HG03159 (cell line): ENCODE results near the gene FUT7.

Experiments
- ATAC-seq: cut with Tn5 transposase; IDR thresholded peaks from one replicate; pipeline ENCODE4 v1.9.1; 2021; ENCODE audit warnings: mild to moderate bottlenecking, moderate library complexity; ENCODE audit not compliant: unreplicated experiment

FUT7 gene

DNA sequence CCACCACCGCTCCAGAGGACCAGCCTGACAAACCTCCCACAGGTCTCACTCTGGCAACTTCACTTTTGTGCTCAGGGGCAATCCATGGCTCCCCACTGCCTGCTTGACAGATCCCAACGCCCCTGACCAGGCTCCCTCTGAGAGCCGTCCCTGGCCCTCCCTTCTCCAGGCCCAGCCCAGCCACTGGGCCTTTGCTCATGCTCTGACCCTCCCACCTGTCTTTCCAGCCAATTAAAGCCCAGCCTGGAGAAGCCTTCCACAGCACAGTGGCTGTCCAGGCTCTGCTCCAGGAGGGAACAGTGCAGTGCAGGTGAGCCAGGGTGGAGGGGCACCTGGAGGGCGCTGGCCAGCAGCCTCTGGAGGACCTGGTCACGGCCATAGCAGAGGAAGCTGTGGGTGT is 18.7 kb upstream of the FUT7 start:
- ATAC-seq, result no peak

DNA sequence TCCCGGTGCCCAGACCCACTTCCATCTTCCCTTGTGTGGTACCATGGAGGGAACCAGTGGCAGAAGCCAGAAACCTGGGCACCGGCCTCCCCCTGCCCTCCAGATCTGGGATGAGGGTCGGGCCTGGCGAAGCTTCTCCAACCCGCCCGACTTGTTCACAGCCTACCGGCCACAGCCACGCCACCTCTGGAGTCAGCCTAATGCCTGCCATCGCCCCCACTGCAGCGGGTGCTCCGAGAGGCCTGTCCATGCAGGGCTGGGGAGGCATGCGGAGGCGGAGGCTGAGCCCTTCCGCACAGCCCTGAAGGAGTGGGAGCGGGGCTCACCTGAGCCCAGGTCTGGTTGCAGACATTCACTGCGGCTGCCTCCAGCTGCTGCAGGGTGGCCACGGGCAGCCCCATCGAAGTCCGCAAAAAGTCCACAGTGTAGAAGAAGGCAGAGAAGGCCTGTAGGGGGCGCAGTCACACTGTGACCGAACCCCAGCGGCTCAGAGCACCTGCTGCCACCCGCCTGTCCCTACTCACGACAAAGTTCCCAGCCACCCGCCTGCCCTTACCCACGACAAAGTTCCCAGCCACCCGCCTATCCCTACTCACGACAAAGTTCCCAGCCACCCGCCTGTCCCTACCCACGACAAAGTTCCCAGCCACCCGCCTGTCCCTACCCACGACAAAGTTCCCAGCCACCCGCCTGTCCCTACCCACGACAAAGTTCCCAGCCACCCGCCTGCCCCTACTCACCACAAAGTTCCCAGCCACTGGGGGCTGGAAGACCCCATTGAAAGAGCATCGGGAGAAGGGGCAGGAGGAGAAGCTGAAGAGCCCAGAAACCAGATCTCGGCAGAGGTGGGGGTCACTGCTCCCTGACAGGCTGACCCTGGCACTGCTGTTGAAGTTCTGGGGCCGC is 17.9 kb upstream of the FUT7 start:
- ATAC-seq, result no peak

- ATAC-seq, result no peak
These were observed 17.0 kb upstream of the FUT7 start for GRCh38 chr9:137048655-137049543.

GRCh38 chr9:137046088-137046787 is 14.3 kb upstream of the FUT7 start, which contains the start of gene NPDC1:
TSS of gene NPDC1 (minus strand) at chr9:137046177. CDS start at chr9:137045989, 188 bp downstream.
- ATAC-seq, result no peak

DNA sequence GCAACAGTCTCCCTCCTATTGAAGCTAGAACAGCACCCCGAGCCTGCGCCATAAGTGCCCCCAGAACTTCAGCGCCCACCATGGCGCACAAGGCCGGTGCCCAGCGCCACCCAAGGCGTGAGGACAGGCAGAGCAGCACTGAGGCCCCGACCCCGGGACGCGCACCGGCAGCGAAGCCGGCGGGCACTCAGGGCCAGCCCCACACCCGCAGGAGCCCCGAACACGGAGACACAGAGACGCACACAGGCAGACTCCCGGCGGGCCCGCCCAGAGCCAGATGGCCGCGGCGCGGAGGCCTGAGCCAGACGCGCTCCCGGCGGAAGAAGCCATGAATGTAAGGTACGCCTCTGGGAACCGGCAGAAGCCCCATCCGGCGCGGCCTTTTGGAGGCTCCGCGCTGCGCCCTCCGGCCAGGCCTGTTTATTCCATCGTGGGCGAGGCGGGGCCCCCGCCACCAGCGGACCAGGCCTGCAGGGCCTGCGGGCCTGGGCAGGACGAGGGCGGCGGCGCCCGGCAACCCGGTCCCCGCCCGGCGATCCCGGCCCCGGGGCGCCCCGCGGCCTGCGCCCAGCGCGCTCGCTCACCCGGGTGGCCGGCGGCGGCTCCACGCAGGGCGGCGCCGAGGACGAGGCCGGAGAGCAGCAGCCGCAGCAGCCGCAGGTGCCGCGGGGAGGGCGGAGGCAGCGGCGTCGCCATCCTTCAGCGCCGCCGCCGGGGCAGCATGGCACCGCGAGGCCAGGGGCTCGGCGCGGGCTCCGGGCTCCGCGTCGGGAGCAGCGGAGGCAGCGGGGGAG is 13.6 kb upstream of the FUT7 start:
- no peak for ATAC-seq

- ATAC-seq, result no peak
These were observed 12.8 kb upstream of the FUT7 start for GRCh38 chr9:137044502-137045177.

- no peak for ATAC-seq
These were observed 12.1 kb upstream of the FUT7 start for GRCh38 chr9:137044037-137044436.

DNA sequence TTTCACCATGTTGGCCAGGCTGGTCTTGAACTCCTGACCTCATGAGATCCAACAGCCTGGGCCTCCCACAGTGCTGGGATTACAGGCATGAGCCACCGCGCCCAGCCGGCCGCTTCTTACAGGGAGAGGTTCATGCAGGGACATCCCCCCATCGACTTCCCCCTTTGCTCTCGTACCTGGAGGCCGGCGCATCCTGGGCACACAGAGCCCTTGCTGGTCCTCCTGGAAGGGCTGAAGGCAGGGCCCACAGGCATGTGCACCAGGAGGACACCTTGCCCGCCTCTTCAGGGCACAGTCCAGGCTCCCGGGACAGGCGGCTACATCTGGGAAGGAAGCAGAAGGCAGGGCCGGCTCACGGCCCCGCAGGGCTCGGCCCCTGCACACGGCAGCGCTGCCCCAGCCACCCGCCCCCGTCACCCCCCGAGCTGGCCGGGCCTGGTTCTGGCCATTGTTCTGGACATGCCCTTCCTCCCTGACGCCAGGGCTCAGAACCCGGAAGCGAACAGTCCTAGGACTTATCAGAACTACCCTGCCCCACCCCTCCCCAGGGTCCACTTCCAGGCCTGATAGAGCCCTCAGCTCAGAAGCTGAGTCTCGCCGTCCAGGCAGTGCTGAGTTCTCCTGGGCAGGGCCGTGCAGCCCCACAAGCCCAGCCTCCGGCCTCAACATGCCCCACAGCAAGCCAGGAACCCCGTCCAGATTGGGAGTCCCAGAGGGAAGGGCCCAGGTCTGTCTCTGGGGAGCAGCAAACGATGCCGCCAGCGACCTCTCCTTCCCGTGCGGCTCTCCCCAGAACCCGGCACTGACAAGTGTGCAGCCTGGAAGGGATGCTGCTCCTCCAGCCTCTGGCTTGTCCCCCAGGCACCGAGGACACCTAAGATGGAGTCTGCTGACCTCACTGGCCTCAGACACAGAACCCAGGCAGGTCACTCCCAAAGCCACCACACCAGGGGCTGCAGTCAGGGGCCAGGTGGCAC is 11.2 kb upstream of the FUT7 start:
- ATAC-seq, result no peak

GRCh38 chr9:137041124-137041523 is 9.2 kb upstream of the FUT7 start:
- no peak for ATAC-seq

- ATAC-seq, result no peak
These were observed 8.7 kb upstream of the FUT7 start for GRCh38 chr9:137040568-137040967.

DNA sequence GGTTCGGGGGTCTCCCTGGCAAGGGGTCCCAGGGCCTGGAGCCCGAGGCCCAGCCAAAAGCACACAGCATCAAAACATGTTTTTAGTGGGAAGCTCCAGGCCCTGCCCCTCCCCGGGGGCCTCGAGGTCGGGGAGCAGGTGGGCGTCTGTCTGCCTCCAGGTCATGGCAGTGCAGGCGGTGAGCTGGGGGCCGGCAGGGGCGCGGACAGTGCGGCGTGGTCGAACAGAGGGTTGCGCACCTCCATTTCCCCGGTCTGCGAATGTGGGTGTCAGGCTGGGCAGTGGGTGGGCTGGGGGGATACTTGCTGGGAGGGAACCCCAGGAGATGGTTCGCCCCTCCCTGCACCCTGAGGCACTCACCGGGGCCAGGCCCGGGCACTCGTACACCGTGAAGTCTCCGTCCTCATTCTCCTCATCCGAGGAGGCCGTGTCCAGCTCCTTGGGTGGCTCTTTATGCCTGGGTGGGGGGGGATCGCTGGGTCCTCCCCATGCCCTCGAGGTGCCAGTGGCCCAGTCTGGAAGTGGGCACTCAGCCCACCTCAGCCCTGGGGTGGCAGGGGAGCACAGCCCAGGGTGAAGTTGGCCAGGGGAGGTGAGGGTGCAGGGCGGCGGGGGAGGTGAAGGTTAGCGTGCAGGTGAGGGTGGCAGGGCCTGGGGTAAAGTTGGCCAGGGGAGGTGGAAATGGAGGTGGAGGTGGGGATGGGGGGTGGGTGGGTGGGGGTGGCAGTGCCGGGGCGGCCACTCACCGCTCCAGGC is 7.9 kb upstream of the FUT7 start:
- ATAC-seq, result no peak

DNA sequence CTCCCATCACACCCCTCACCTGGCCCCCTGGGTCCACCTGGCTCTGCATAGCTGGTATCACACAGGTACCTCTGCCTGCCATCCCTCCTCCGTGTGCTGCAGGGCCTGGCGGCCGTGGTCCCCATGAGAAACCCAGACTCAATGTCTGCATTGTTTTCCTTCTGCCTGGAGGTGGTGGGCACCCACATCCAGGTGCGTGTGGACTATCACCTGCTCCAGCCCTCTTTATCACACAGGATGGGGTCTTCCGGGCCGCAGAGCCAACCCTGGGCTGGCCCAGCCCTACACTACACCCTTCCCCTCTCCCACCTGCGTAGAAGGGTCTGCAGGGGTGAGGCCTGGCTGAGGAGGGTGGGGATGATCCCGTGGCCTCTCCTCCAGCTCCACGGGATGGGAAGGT is 7.0 kb upstream of the FUT7 start:
- ATAC-seq, result no peak

- no peak for ATAC-seq
These were observed 5.6 kb upstream of the FUT7 start for GRCh38 chr9:137037483-137037882.

- no peak for ATAC-seq
These were observed 5.1 kb upstream of the FUT7 start for GRCh38 chr9:137037035-137037434.

GRCh38 chr9:137035937-137036336 is 4.0 kb upstream of the FUT7 start:
- no peak for ATAC-seq

DNA sequence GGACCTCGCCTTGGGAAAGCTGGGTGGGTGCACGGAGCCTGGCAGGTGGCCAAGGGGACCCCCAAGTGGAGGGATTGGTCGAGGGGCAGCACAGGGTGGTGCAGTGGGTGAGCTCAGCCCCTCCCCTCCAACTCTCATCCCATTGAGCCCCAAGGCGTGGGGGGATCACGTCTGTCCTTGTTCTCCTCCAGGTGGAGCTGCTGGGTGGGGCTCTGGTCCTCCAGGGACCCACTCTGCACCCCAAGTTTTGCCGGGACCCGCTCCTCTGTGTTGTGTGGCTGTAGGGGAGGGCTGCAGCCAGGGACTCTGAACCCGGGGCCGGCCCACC is 3.6 kb upstream of the FUT7 start:
- ATAC-seq, result no peak

DNA sequence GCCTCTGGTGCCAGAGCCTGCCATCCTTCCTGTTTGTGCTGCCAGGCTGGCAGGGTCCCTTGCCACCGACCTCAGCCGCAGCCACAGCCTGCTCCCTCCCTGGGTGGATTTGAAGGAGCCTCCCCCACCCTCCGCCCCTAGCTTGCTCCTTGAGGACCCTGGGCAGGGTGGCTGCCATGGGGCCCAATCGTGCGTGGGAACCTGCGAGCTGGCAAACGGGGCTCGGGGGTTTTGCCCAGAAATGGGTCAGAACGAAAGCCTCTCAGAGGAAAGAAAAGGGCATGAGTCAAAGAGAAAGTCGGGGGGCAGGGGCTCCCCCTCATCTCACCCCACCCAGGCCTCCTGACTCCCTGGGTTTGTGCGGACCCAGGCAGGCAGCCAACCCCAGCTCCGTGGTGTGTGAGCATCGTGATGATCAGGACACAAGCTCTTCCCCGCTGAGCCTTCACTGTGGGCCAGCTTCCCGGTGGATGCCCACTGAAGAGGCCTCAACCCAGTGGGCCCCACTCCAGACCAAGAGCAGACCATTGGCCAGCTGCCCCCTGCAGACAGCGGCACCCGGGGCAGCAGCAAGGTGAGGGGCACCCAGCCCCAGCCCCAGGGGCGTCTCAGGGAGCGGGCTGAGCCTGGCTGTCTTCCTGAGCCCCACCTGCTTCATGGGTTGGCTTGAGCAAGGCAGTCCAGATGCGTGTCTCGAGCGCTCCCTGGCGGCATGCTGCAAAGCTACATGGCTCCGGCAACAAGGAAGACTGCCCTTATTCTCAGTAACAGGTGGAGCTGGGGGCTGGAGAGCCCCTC is 3.0 kb upstream of the FUT7 start:
- peak; percentile 43 for ATAC-seq
